ENCODE data around the gene MID1. TPM values are rescaled to one million over a fixed set of nuclear protein-coding genes. Genes with fewer than 3 reads are reported as not detected.

MID1 gene
- polyA plus RNA-seq, 2 of the 4 experiments (the other 2 are of a cell fraction), result 59.5 to 106 TPM

GRCh38 chrX:10516781-10517322 is 103.5 kb downstream of the MID1 start:
- ChIA-PET POLR2A (no interaction called here), CTCF (no interaction called here)
- no peak overlapping the region for H3K27ac ChIP-seq
- H3K4me1 ChIP-seq, result peaks cover 47% of the 10 kb centered on the region
- 86% methylated on average over 5 of the region's 5 CpGs for WGBS (ENCODE audit: missing lambda C conversion rate)
- ATAC-seq (no peak), DNase-seq (ENCODE audit: low read depth in 1 of 2, low spot score in 1 of 2) (no peak), FAIRE-seq (no peak)
- no peak for TF ChIP-seq MYC (IDR thresholded peaks at IDR 0.05; ENCODE audit: borderline replicate concordance, low read length)
- TF ChIP-seq GATA3 (IDR thresholded peaks at IDR 0.05; ENCODE audit: borderline replicate concordance), result no peak
- no peak for TF ChIP-seq EHF (CRISPR knock-in tag; IDR thresholded peaks at IDR 0.05)
- TF ChIP-seq BCL3 (IDR thresholded peaks at IDR 0.05), result no peak
- H3K9me3 ChIP-seq, result no peaks in the 10 kb centered on the region
- no peak overlapping the region for H3K4me2 ChIP-seq
- H3K4me3 ChIP-seq, result no peak overlapping the region

GRCh38 chrX:10514891-10515290 is 105.5 kb downstream of the MID1 start:
- POLR2A ChIA-PET, result no interaction called here
- Histone ChIP-seq H3K27ac (no peak overlapping the region), H3K4me3 (no peak overlapping the region), H3K4me2 (no peak overlapping the region), H3K4me1 (peaks cover 46% of the 10 kb centered on the region), H3K9me3 (no peaks in the 10 kb centered on the region)
- ATAC-seq, result no peak
- TF ChIP-seq RFX5 (IDR thresholded peaks at IDR 0.05) (no peak), BHLHE40 (IDR thresholded peaks at IDR 0.05; ENCODE audit: low read depth, low read length) (no peak), MAZ (IDR thresholded peaks at IDR 0.05; ENCODE audit: borderline replicate concordance, low read depth, low read length) (no peak)
- DNase-seq (ENCODE audit: low read depth in 1 of 2, low spot score in 1 of 2), result no peak
- WGBS (ENCODE audit: missing lambda C conversion rate), result 97% methylated on average over 6 of the region's 6 CpGs
- no peak for FAIRE-seq
- CTCF ChIA-PET, result no interaction called here

- DNase-seq (ENCODE audit: low read depth in 1 of 2, low spot score in 1 of 2) (peak in 1 of 2 experiments; percentile 40), FAIRE-seq (peak; percentile 73), ATAC-seq (peak in 1 of 2 experiments; percentile 49; a peak in 1 of 6 replicates)
- WGBS (ENCODE audit: missing lambda C conversion rate), result 66% methylated on average over 2 of the region's 2 CpGs
- Histone ChIP-seq H3K4me2 (no peak overlapping the region), H3K27ac (0 out of 6 replicates have a peak overlapping the region, but pooled peaks of 1 of the 2 experiments have one; percentile 5), H3K4me1 (peaks cover 37% of the 10 kb centered on the region), H3K9me3 (no peaks in the 10 kb centered on the region), H3K4me3 (no peak overlapping the region)
- CTCF ChIA-PET, result no interaction called here
- POLR2A ChIA-PET, result no interaction called here
- TF ChIP-seq SREBF2 (IDR thresholded peaks at IDR 0.05), result no peak
- peak in 1 of 2 experiments; percentile 57; a peak in 1 of 4 replicates for TF ChIP-seq CEBPB (IDR thresholded peaks at IDR 0.05)
Observed at GRCh38 chrX:10513974-10514373, 106.4 kb downstream of the MID1 start.

GRCh38 chrX:10512741-10513140 is 107.6 kb downstream of the MID1 start:
- FAIRE-seq (no peak), DNase-seq (ENCODE audit: low read depth in 1 of 2, low spot score in 1 of 2) (no peak), ATAC-seq (no peak)
- POLR2A ChIA-PET, result no interaction called here
- Histone ChIP-seq H3K9me3 (no peaks in the 10 kb centered on the region), H3K4me2 (no peak overlapping the region), H3K4me3 (no peak overlapping the region), H3K4me1 (peaks cover 33% of the 10 kb centered on the region), H3K27ac (no peak overlapping the region)
- CTCF ChIA-PET, result interaction anchor here (1.1 kb wide), 1 partner anchor 12 kb away, joined by 4 read pairs; no protein-coding TSS in a partner anchor
- WGBS (ENCODE audit: missing lambda C conversion rate), result 94% methylated on average over 3 of the region's 3 CpGs
- no peak for TF ChIP-seq NR3C1 (IDR thresholded peaks at IDR 0.05)
- no peak for TF ChIP-seq JUN (IDR thresholded peaks at IDR 0.05)
- TF ChIP-seq ZFP36 (IDR thresholded peaks at IDR 0.05; ENCODE audit: borderline replicate concordance, partially characterized antibody), result no peak
- TF ChIP-seq SREBF2 (IDR thresholded peaks at IDR 0.05), result no peak
- no peak for TF ChIP-seq PHF8 (IDR thresholded peaks at IDR 0.05; ENCODE audit: borderline replicate concordance, low read depth)
- TF ChIP-seq ZC3H11A (IDR thresholded peaks at IDR 0.05), result no peak
- no peak for TF ChIP-seq ATOH8 (CRISPR knock-in tag; IDR thresholded peaks at IDR 0.05; ENCODE audit: low read depth)

GRCh38 chrX:10512258-10512657 is 108.1 kb downstream of the MID1 start:
- 64% methylated on average over 1 of the region's 1 CpG for WGBS (ENCODE audit: missing lambda C conversion rate)
- DNase-seq (ENCODE audit: low read depth in 1 of 2, low spot score in 1 of 2) (no peak), FAIRE-seq (peak; percentile 88), ATAC-seq (no peak)
- ChIA-PET POLR2A (no interaction called here), CTCF (no interaction called here)
- H3K27ac ChIP-seq, result peak overlapping the region in 1 of 2 experiments; percentile 1; a peak in 1 of 6 replicates
- no peak overlapping the region for H3K4me3 ChIP-seq
- no peaks in the 10 kb centered on the region for H3K9me3 ChIP-seq
- H3K4me1 ChIP-seq, result peaks cover 33% of the 10 kb centered on the region
- 0 out of 3 replicates have a peak overlapping the region, but pooled peaks have one; percentile 29 for H3K4me2 ChIP-seq
- TF ChIP-seq POLR2AphosphoS2 (conservative IDR thresholded peaks at IDR 0.05; ENCODE audit: low read length), result no peak
- no peak for TF ChIP-seq HOXB5 (CRISPR knock-in tag; IDR thresholded peaks at IDR 0.05)
- no peak for TF ChIP-seq JUNB (IDR thresholded peaks at IDR 0.05)
- TF ChIP-seq ZC3H11A (IDR thresholded peaks at IDR 0.05), result no peak
- TF ChIP-seq CTCF (IDR thresholded peaks at IDR 0.05), result no peak
- no peak for TF ChIP-seq BCL3 (IDR thresholded peaks at IDR 0.05)
- TF ChIP-seq E2F6 (IDR thresholded peaks at IDR 0.05; ENCODE audit: borderline replicate concordance, low read depth), result no peak
- TF ChIP-seq HES2 (IDR thresholded peaks at IDR 0.05), result no peak
- TF ChIP-seq HOXA7 (CRISPR knock-in tag; IDR thresholded peaks at IDR 0.05), result no peak
